Naive B cell (primary cell): ENCODE measurements around the gene VPS13D. TPM values are rescaled to one million over a fixed set of nuclear protein-coding genes. Genes with fewer than 3 reads are reported as not detected.
A peak's percentile ranks its signal among the peaks of the same experiment; 100 is the strongest.

Experiments
- ATAC-seq, 2 donors: fragments of 150-1000 bp; cut with Tn5 transposase; 2 replicates each; pipeline ENCODE4 v1.10.0; 2021; ENCODE audit warnings: low read depth in 2 of 2, mild to moderate bottlenecking in 2 of 2, moderate library complexity in 2 of 2
- DNase-seq: peaks from one replicate; pipeline ENCODE4 v3.0.0; 2022
- H3K27ac Mint-ChIP-seq, 6 donors: one replicate each; pipeline ENCODE4 v1.8.0; 2020 to 2022; ENCODE audit warnings: mild to moderate bottlenecking in 6 of 6, mixed read lengths in 6 of 6, moderate library complexity in 5 of 6, inconsistent platforms in 2 of 6
- H3K27me3 Mint-ChIP-seq, 3 donors: one replicate each; pipeline ENCODE4 v1.8.0; 2021 to 2022; ENCODE audit warnings: mixed read lengths in 3 of 3, mild to moderate bottlenecking in 1 of 3
- H3K36me3 Mint-ChIP-seq, 2 donors: one replicate each; pipeline ENCODE4 v1.8.0; 2020 to 2022; ENCODE audit warnings: mixed read lengths in 2 of 2, inconsistent platforms in 1 of 2, mild to moderate bottlenecking in 1 of 2
- H3K4me1 Mint-ChIP-seq, 3 donors: one replicate each; pipeline ENCODE4 v1.8.0; 2020 to 2022; ENCODE audit warnings: mixed read lengths in 3 of 3, inconsistent platforms in 1 of 3, mild to moderate bottlenecking in 1 of 3, moderate library complexity in 1 of 3
- H3K4me3 Mint-ChIP-seq, 8 donors: one replicate each; pipeline ENCODE4 v1.8.0; 2020 to 2022; ENCODE audit warnings: mild to moderate bottlenecking in 8 of 8, mixed read lengths in 8 of 8, moderate library complexity in 8 of 8, inconsistent platforms in 2 of 8
- H3K9me3 Mint-ChIP-seq, 7 donors: one replicate each; pipeline ENCODE4 v1.8.0; 2020 to 2022; ENCODE audit warnings: mixed read lengths in 7 of 7, mild to moderate bottlenecking in 5 of 7, inconsistent platforms in 2 of 7, moderate library complexity in 1 of 7
- polyA plus RNA-seq, 6 donors: library from polyadenylated mRNA; unstranded; fragments of 300-500 nt; fragmentation: Illumina TruSeq; gene quantifications; one replicate each; pipeline ENCODE4 v1.2.3, GENCODE V29; 2021; ENCODE audit warnings: low read depth in 6 of 6

The VPS13D gene
- polyA plus RNA-seq, 6 donors from 2014 or later, result 7.6 to 14.6 (median 11.8) TPM

DNA sequence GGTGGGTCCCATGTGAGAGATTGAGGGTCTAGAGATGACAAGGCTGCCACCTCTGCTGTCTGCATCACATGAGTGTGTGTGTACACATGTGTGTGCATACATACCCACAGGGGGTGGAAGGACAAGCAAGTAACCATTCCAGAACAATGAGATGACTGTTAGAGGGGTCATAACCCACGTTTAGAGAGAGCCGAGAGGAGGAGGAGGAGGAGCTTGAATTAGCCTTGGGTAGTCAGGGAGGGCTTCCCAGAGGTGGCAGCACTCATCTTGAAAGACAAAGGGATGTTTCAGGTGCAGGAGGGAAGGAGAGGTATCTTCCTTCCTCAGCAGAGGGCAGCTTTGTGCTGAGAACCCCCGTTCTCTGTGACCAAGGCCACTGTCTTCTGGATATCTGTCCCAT lies 41.7 kb upstream of the VPS13D start:
- DNase-seq (no peak), ATAC-seq (no peak)
- Mint-ChIP-seq H3K4me1 (peaks cover 32 to 36% (median 33%) of the 10 kb centered on the region in 3 donors), H3K27ac (peak overlapping the region in 1 of 6 donors; percentile 52), H3K36me3 (peaks cover 0 to 14% of the 10 kb centered on the region in 2 donors), H3K4me3 (no peak overlapping the region), H3K9me3 (no peaks in the 10 kb centered on the region), H3K27me3 (no peaks in the 10 kb centered on the region)

DNA sequence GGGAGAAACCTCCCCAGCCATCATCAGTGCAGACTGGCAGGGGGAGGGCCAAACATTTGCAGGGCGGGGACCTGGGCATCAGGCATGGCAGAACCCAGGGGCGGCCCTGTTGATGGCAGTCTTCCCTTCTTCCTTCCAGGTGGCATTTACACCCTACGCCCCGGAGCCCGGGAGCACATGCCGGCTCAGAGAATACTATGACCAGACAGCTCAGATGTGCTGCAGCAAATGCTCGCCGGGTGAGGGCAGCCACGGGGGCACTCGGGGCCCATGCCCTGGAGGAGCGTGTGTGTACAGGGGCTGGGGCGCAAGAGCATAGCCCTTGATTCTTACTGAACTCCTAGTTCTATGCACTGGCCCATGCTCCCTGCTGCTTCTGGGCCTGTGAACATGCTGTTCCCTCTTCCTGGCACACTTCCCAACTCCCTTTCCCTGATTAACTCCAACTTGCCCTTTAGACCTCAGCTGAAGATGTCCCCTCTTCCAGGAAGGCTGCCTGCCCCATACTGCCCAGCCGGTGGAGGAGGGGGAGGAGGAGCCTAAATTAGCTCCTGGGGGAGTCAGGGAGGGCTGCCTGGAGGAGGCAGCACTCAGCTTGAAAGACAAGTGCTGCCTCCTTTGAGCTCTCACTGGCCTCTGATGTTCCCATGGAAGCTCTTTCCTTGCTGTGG lies 41.0 kb upstream of the VPS13D start:
- ATAC-seq (no peak), DNase-seq (no peak)
- Mint-ChIP-seq H3K27ac (no peak overlapping the region), H3K4me3 (no peak overlapping the region), H3K36me3 (peaks cover 2 to 18% of the 10 kb centered on the region in 2 donors), H3K27me3 (no peaks in the 10 kb centered on the region), H3K4me1 (peaks cover 27 to 30% (median 28%) of the 10 kb centered on the region in 3 donors), H3K9me3 (no peaks in the 10 kb centered on the region)

DNA sequence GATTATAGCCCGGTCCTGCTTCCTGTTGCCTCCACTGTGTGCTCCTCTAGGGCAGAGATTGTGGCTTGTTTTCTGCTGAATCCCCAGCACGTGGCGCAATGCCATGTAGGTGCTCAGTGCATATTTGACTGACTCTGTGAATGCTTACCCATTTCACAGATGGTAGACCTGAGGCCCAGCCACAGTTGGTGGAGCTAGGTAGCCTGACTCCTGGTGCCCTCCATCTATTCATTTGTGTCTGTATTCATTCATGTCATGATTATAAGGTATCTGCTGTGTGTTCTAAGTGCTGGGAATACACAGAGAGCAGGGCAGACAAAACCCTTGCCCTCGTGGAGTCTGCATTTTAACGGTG lies 40.5 kb upstream of the VPS13D start:
- Mint-ChIP-seq H3K4me1 (peaks cover 21 to 25% (median 22%) of the 10 kb centered on the region in 3 donors), H3K36me3 (peaks cover 4 to 23% of the 10 kb centered on the region in 2 donors), H3K27ac (peak overlapping the region in 2 of 6 donors; percentile 64 to 65), H3K9me3 (no peaks in the 10 kb centered on the region), H3K27me3 (no peaks in the 10 kb centered on the region), H3K4me3 (no peak overlapping the region)
- ATAC-seq (no peak), DNase-seq (no peak)

DNA sequence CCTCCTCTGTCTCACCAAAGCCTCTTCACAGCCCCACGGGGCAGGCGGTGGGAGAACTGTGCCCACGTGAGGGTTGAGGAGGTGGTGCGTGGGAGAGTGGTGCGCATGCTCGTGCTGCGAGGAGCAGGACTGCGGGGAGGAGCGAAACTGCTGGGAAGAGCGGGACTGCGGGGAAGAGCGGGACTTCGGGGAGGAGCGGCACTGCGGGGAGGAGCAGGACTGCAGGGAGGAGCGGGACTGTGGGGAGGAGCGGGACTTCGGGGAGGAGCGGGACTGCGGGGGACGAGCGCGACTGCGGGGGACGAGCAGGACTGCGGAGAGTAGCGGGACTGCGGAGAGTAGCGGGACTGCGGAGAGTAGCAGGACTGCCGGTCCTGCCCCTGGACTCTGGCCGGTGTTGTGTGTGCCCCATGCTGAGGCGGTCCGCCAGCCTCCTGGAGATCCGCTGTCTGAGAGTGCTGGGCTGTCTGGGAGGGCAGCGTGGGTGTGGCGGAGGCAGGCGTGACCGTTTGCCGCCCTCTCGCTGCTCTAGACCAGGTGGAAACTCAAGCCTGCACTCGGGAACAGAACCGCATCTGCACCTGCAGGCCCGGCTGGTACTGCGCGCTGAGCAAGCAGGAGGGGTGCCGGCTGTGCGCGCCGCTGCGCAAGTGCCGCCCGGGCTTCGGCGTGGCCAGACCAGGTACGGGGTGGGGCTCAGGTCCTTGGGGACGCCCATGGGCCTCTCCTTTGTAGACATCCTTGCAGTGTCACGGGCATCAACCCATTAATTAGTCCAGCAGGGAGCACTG lies 38.4 kb upstream of the VPS13D start:
- DNase-seq, result no peak
- no peaks in the 10 kb centered on the region for H3K27me3 Mint-ChIP-seq
- H3K36me3 Mint-ChIP-seq, result peaks cover 12 to 27% of the 10 kb centered on the region in 2 donors
- H3K4me1 Mint-ChIP-seq, result peaks cover 11 to 24% (median 24%) of the 10 kb centered on the region in 3 donors
- H3K4me3 Mint-ChIP-seq, result no peak overlapping the region
- no peaks in the 10 kb centered on the region for H3K9me3 Mint-ChIP-seq
- no peak for ATAC-seq
- peak overlapping the region in 1 of 6 donors; percentile 45 for H3K27ac Mint-ChIP-seq

DNA sequence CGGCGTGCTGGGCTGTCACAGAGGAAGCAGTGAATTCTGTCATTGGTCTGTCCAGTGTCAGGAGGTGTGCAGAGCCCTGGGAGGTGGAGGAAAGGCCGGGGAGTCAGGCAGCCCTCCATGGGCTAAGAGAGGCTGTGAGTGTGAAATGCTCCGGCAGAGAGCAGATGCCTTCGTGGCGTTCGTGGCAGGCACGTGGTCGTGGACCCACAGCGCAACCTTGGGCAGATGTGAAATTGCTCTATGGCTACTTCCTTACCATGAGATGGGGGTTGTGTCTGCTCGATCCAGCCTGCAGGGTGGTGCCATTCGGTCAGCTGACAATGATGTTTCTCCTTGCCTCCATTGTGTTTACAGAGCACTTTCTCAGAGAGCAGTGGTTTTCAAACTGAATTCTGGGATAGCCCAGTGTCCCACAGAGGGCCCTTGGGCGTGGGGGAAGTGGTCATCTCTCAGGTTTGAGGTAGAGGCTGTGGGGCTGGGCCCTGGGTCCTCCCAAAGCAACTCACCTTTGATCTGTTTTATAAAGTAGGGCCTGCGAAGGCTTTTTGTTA lies 35.1 kb upstream of the VPS13D start:
- Mint-ChIP-seq H3K4me1 (peaks cover 15 to 20% (median 17%) of the 10 kb centered on the region in 3 donors), H3K27me3 (no peaks in the 10 kb centered on the region), H3K27ac (peak overlapping the region in 3 of 6 donors; percentile 29 to 75 (median 65)), H3K4me3 (no peak overlapping the region), H3K9me3 (no peaks in the 10 kb centered on the region), H3K36me3 (peaks cover 12 to 20% of the 10 kb centered on the region in 2 donors)
- no peak for ATAC-seq
- no peak for DNase-seq

DNA sequence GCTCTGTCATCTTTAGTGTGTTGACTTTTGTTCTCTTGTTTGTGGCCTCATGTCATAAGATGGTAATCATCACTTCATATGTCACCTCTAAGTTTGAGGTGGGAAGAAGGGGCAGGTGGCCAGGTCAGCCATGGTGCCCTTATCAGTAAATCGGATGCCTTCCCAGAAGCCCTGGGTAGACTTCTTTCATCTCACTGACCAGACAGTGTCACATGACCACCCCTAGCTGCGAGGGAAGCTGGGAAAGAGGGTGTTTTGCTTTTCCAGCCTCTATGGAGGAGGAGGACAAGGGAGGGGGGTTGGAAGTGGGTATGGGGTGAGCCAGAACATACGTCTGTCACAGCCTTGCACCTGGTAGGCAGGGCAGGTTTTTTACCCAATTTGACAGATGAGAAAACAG lies 34.4 kb upstream of the VPS13D start:
- peak overlapping the region in 1 of 8 donors; percentile 16 for H3K4me3 Mint-ChIP-seq
- no peaks in the 10 kb centered on the region for H3K27me3 Mint-ChIP-seq
- H3K36me3 Mint-ChIP-seq, result peaks cover 12 to 18% of the 10 kb centered on the region in 2 donors
- peak overlapping the region in 4 of 6 donors; percentile 61 to 76 (median 64) for H3K27ac Mint-ChIP-seq
- no peak for DNase-seq
- no peaks in the 10 kb centered on the region for H3K9me3 Mint-ChIP-seq
- ATAC-seq, result no peak
- H3K4me1 Mint-ChIP-seq, result peaks cover 13 to 18% (median 16%) of the 10 kb centered on the region in 3 donors

DNA sequence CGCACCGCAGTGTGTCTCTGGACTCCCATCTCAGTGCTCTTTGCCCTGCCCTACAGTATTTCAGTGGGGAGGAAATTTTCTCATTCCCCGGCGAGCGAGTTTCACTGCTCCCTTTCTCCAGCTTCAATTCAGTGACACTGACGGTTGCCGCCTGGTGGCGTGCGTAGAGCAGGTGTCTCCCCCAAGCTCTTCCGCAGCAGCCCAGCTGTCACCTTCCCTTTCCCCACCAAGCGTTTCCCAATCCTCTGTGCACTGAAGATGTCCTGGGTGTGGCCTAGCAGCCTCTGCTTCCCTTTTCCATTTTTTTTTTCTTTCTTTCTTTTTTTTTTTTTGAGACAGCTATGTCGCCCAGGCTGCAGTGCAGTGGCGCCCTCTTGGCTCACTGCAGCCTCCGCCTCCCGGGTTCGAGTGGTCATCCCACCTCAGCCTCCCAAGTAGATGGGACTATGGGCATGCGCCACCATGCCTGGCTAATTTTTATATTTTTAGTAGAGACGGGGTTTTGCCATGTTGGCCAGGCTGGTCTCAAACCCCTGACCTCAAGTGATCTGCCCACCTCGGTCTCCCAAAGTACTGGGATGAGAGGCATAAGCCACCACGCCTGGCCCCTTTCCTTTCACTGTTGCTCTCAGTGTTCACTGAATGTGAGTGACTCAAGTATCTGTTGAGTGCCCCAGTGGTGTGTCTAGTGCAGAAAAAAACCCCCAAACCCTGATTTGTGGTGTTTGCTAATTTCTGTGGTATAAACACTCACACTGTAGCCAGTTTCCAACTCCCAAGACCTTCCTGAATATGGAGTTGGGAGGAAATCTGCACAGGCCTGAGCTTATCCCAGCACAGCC lies 33.0 kb upstream of the VPS13D start:
- DNase-seq (no peak), ATAC-seq (peak in 1 of 2 donors; percentile 24)
- peak overlapping the region in 2 of 8 donors; percentile 15 to 21 for H3K4me3 Mint-ChIP-seq
- no peaks in the 10 kb centered on the region for H3K9me3 Mint-ChIP-seq
- peaks cover 12 to 18% of the 10 kb centered on the region in 2 donors for H3K36me3 Mint-ChIP-seq
- peak overlapping the region in 3 of 6 donors; percentile 37 to 56 (median 49) for H3K27ac Mint-ChIP-seq
- no peaks in the 10 kb centered on the region for H3K27me3 Mint-ChIP-seq
- peaks cover 13 to 18% (median 16%) of the 10 kb centered on the region in 3 donors for H3K4me1 Mint-ChIP-seq

DNA sequence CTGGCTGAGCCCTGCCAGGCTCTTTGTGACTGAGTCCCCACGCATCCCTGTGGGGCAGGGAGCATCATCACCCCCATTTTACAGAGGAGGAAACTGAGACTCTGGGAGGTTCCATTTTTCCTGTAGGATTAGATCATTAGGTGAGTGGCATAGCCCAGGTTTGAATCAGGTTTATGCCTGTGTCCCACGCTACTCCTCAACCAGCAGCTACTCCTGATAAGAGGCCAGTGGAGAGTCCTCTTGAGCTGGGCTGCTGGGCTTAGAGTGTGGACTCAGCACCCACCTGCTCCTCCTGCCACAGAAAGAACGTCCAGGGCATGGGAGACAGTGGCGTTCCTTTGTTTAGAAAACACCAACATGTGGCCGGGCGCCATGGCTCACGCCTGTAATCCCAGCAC lies 32.3 kb upstream of the VPS13D start:
- peaks cover 18 to 23% (median 18%) of the 10 kb centered on the region in 3 donors for H3K4me1 Mint-ChIP-seq
- ATAC-seq (no peak), DNase-seq (no peak)
- H3K36me3 Mint-ChIP-seq, result peaks cover 12 to 22% of the 10 kb centered on the region in 2 donors
- no peaks in the 10 kb centered on the region for H3K9me3 Mint-ChIP-seq
- no peaks in the 10 kb centered on the region for H3K27me3 Mint-ChIP-seq
- H3K27ac Mint-ChIP-seq, result peak overlapping the region in 2 of 6 donors; percentile 37 to 56
- peak overlapping the region in 1 of 8 donors; percentile 63 for H3K4me3 Mint-ChIP-seq

DNA sequence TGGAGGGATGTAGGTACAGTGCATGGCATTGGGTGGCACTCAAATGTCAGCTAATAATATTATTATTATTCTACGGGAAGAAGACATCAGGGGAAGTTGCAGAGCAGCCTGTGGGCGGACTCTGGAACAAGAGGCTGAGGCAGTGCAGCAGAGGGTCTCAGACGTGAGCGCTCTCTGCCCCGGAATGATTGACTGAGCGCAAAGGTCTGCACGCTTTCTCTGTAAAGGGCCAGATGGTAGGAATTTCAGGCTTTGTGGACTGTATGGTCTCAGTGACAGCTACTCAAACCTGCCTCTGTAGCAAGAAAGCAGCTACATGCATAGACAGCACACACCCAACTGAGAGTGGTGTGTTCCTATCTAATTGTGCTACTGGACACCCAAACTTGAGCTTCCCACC lies 29.6 kb upstream of the VPS13D start:
- Mint-ChIP-seq H3K27me3 (no peaks in the 10 kb centered on the region), H3K4me3 (peak overlapping the region in 1 of 8 donors; percentile 72), H3K27ac (peak overlapping the region in 1 of 6 donors; percentile 36), H3K36me3 (peaks cover 3 to 17% of the 10 kb centered on the region in 2 donors), H3K4me1 (peaks cover 23 to 38% (median 25%) of the 10 kb centered on the region in 3 donors), H3K9me3 (no peaks in the 10 kb centered on the region)
- no peak for DNase-seq
- ATAC-seq, result no peak

DNA sequence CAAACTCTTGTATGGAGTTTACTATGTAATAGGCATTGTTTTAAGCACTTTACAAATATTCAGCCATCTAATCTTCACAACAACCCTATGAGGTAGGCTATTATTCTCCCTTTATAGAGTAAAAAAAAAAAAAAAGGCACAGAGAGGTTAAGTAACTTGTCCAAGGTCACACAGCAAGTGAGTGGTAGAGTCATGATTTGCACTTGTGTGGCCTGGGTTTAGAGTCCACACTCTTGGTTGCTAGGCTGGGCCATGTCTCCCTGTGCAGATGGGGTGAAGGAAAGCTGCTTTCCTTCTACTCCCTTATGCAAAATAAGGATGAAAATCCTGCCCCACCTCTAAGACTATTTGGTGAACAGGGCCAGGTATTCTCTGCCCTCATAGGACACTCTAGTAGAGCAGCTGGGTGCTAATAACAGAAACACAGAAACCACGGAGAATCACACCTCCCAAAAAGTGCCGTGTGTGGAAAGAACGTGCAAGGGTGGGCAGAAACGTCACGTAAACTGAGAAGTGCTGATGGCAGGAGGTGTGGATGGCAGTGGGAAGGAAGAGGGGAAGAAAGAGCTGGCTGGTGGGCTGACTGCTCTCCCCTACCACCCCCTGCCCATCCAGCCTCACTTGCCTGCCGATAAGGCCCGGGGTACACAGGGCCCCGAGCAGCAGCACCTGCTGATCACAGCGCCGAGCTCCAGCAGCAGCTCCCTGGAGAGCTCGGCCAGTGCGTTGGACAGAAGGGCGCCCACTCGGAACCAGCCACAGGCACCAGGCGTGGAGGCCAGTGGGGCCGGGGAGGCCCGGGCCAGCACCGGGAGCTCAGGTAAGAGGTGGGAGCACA lies 28.3 kb upstream of the VPS13D start:
- peaks cover 0 to 27% of the 10 kb centered on the region in 2 donors for H3K36me3 Mint-ChIP-seq
- ATAC-seq (peak in 1 of 2 donors; percentile 13), DNase-seq (no peak)

DNA sequence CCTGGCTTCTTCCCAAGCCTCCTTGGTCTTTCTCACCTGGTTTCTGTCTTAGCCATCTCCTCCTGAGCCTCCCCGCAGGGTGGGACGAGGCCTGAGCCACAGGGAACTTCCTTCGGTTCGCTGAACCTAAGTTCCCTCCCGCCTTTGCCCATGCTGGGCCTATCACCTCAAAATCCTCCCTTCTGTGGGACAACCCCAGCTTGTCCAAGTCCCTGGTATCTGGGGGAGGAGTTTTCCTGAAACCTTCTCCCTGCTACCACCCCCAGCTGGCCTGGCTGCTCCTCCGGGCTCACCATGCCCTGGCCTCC lies 27.7 kb upstream of the VPS13D start:
- Mint-ChIP-seq H3K27ac (peak overlapping the region in 3 of 6 donors; percentile 69 to 87 (median 70)), H3K4me3 (peak overlapping the region in 3 of 8 donors; percentile 41 to 48 (median 44)), H3K9me3 (no peaks in the 10 kb centered on the region), H3K27me3 (no peaks in the 10 kb centered on the region), H3K36me3 (peaks cover 0 to 27% of the 10 kb centered on the region in 2 donors), H3K4me1 (peaks cover 21 to 34% (median 25%) of the 10 kb centered on the region in 3 donors)
- DNase-seq (no peak), ATAC-seq (no peak)

More for the DNA sequence above, 28.3 kb upstream of the VPS13D start:
- H3K9me3 Mint-ChIP-seq, result no peaks in the 10 kb centered on the region
- H3K4me1 Mint-ChIP-seq, result peaks cover 25 to 37% (median 27%) of the 10 kb centered on the region in 3 donors
- peak overlapping the region in 1 of 6 donors; percentile 70 for H3K27ac Mint-ChIP-seq
- H3K27me3 Mint-ChIP-seq, result no peaks in the 10 kb centered on the region
- peak overlapping the region in 2 of 8 donors; percentile 6 to 42 for H3K4me3 Mint-ChIP-seq

DNA sequence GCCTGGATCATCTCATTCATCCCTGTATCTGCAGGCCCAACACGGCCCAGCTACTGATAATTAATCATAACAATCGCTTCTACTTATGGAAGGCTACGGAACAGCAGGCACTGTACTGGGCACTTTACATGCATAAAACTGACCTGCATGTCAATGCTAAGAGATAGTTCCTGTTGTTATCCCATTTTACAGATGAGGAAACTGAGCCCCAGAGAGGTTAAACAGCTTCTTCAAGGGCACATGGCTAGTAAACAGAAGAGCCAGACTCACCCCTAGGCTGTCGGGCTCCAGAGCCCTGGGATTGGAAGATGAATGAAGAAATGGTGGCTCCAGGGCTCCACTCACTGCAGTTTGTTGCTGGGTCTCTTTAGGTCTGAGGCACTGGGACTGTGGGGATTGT lies 27.3 kb upstream of the VPS13D start:
- no peak for ATAC-seq
- Mint-ChIP-seq H3K4me3 (peak overlapping the region in 2 of 8 donors; percentile 41 to 48), H3K9me3 (no peaks in the 10 kb centered on the region), H3K36me3 (peaks cover 0 to 27% of the 10 kb centered on the region in 2 donors), H3K27me3 (no peaks in the 10 kb centered on the region), H3K27ac (peak overlapping the region in 4 of 6 donors; percentile 69 to 87 (median 70)), H3K4me1 (peaks cover 19 to 32% (median 25%) of the 10 kb centered on the region in 3 donors)
- no peak for DNase-seq
